IMR-90 (cell line): ENCODE results near the gene ACADM. TPM values are rescaled to one million over a fixed set of nuclear protein-coding genes. Genes with fewer than 3 reads are reported as not detected.

Experiments used
- ATAC-seq: fragments of 200-7000 bp; cut with Tn5 transposase; 2 replicates; pipeline ENCODE4 v1.9.1; 2020; ENCODE audit warnings: low read depth, mild to moderate bottlenecking, moderate library complexity
- BruUV-seq: library from RNA; stranded (reverse); fragments of 400-500 nt; replicated peaks from 2 replicates; lab custom pipeline; 2021; lab: Mats Ljungman, UMichigan
- CTCF ChIA-PET: fragments of 300-600 bp; formaldehyde crosslinking; extraction: SDS; loops from one replicate; lab custom pipeline; 2021; ENCODE audit warnings: antibody characterized with exemption; lab: Yijun Ruan, JAX
- POLR2A ChIA-PET: fragments of 300-600 bp; sonication (Branson Sonifier 250); formaldehyde crosslinking; loops from one replicate; lab custom pipeline; 2022; ENCODE audit warnings: antibody characterized with exemption; ENCODE audit not compliant: unreplicated experiment; lab: Charles Lee
- DNase-seq: peaks from one replicate; pipeline ENCODE4 v3.0.0; 2013
- H2AFZ ChIP-seq: replicated peaks from 2 replicates; pipeline ENCODE3; 2013; ENCODE audit warnings: low read length, mild to moderate bottlenecking; ENCODE audit not compliant: poor library complexity
- H2AK5ac ChIP-seq: 2 replicates; pipeline ENCODE4 v1.6.1; 2013; ENCODE audit warnings: low read depth, low read length, inconsistent platforms
- H2AK9ac ChIP-seq: replicated peaks from 2 replicates; pipeline ENCODE3; 2013; ENCODE audit warnings: mild to moderate bottlenecking, low read depth, low read length, moderate library complexity; ENCODE audit not compliant: poor library complexity
- H2BK120ac ChIP-seq: 2 replicates; pipeline ENCODE4 v1.6.1; 2013; ENCODE audit warnings: low read depth, low read length, inconsistent platforms
- H2BK15ac ChIP-seq: 3 replicates; pipeline ENCODE4 v1.6.1; 2013; ENCODE audit warnings: low read depth, low read length, inconsistent platforms
- H2BK20ac ChIP-seq: 2 replicates; pipeline ENCODE4 v1.6.1; 2013; ENCODE audit warnings: low read depth, mild to moderate bottlenecking, inconsistent platforms, low read length, moderate library complexity
- H2BK5ac ChIP-seq: 2 replicates; pipeline ENCODE4 v1.6.1; 2013; ENCODE audit warnings: mild to moderate bottlenecking, low read depth, low read length, inconsistent platforms; ENCODE audit not compliant: poor library complexity, severe bottlenecking
- H3K14ac ChIP-seq: replicated peaks from 2 replicates; pipeline ENCODE4 v1.6.1; 2013; ENCODE audit warnings: low read depth, low read length, inconsistent platforms
- H3K18ac ChIP-seq: 2 replicates; pipeline ENCODE4 v1.6.1; 2013; ENCODE audit warnings: low read depth, low read length, control low read depth
- H3K23ac ChIP-seq: 2 replicates; pipeline ENCODE4 v1.6.1; 2013; ENCODE audit warnings: low read depth, low read length, inconsistent platforms
- H3K27ac ChIP-seq: 2 replicates; pipeline ENCODE4 v1.5.1; 2013; ENCODE audit warnings: mild to moderate bottlenecking, control low read depth, low read length; ENCODE audit not compliant: insufficient read depth
- H3K27me3 ChIP-seq: 2 replicates; pipeline ENCODE4 v1.6.1; 2013; ENCODE audit warnings: low read length; ENCODE audit not compliant: control insufficient read depth, insufficient read depth
- H3K36me3 ChIP-seq: 2 replicates; pipeline ENCODE4 v1.6.1; 2013; ENCODE audit warnings: low read length, mixed read lengths; ENCODE audit not compliant: control insufficient read depth, insufficient read depth
- H3K4ac ChIP-seq: 2 replicates; pipeline ENCODE4 v1.6.1; 2013; ENCODE audit warnings: low read depth, low read length, inconsistent platforms
- H3K4me1 ChIP-seq: 2 replicates; pipeline ENCODE4 v1.6.1; 2013; ENCODE audit warnings: low read length, mixed read lengths; ENCODE audit not compliant: control insufficient read depth, insufficient read depth
- H3K4me2 ChIP-seq: 2 replicates; pipeline ENCODE4 v1.6.1; 2013; ENCODE audit warnings: low read depth, mild to moderate bottlenecking, control low read depth, low read length, moderate library complexity
- H3K4me3 ChIP-seq: 2 replicates; pipeline ENCODE4 v1.5.1; 2013; ENCODE audit warnings: low read depth, mild to moderate bottlenecking, control low read depth, low read length, moderate library complexity; ENCODE audit not compliant: insufficient read depth
- H3K56ac ChIP-seq: 2 replicates; pipeline ENCODE4 v1.6.1; 2013; ENCODE audit warnings: low read length, inconsistent platforms; ENCODE audit not compliant: insufficient read depth; ENCODE audit errors: extremely low read depth
- H3K79me1 ChIP-seq, 2 experiments: 2 replicates each; pipeline ENCODE4 v1.6.1; 2013; ENCODE audit warnings: low read length in 2 of 2, inconsistent platforms in 1 of 2, low read depth in 1 of 2
- H3K9ac ChIP-seq: 2 replicates; pipeline ENCODE4 v1.6.1; 2013; ENCODE audit warnings: low read depth, low read length, control low read depth
- H3K9me1 ChIP-seq: 2 replicates; pipeline ENCODE4 v1.6.1; 2013; ENCODE audit warnings: low read length, inconsistent platforms; ENCODE audit not compliant: insufficient read depth
- H3K9me3 ChIP-seq: 2 replicates; pipeline ENCODE4 v1.6.1; 2013; ENCODE audit warnings: low read length; ENCODE audit not compliant: control insufficient read depth, insufficient read depth
- H4K20me1 ChIP-seq: 2 replicates; pipeline ENCODE4 v1.6.1; 2013; ENCODE audit warnings: low read length, inconsistent platforms; ENCODE audit not compliant: insufficient read depth
- H4K5ac ChIP-seq: 2 replicates; pipeline ENCODE4 v1.6.1; 2013; ENCODE audit warnings: mild to moderate bottlenecking, low read depth, low read length, control low read depth
- H4K8ac ChIP-seq, 2 experiments: 2 replicates each; pipeline ENCODE4 v1.6.1; 2013; ENCODE audit warnings: low read depth in 2 of 2, low read length in 2 of 2, control low read depth in 1 of 2, inconsistent platforms in 1 of 2
- H4K91ac ChIP-seq: 2 replicates; pipeline ENCODE4 v1.6.1; 2013; ENCODE audit warnings: low read depth, low read length, inconsistent platforms; ENCODE audit not compliant: insufficient read depth
- CEBPB ChIP-seq: IDR thresholded peaks from 2 replicates; pipeline ENCODE4 v1.6.1; 2012; ENCODE audit warnings: low read depth, low read length, improper control_type of control experiment
- RCOR1 ChIP-seq: IDR thresholded peaks from 2 replicates; pipeline ENCODE4 v1.6.1; 2012; ENCODE audit warnings: mild to moderate bottlenecking, low read length, improper control_type of control experiment; ENCODE audit not compliant: insufficient replicate concordance
- WGBS, 2 experiments: methylation state at CpG; one replicate each; pipeline versions ENCODE4 v1.1.5 to v1.1.7; 2013; ENCODE audit warnings: missing lambda C conversion rate in 2 of 2; ENCODE audit not compliant: insufficient read length in 1 of 2; ENCODE audit errors: extremely low coverage in 2 of 2; 5-methylcytosine and 5-hydroxymethylcytosine counted together
- dilution Hi-C: fragments of 300-500 bp; cut with HindIII; formaldehyde crosslinking; loops from one replicate; pipeline ENCODE4 v1.14.3; 2018; ENCODE audit warnings: low sequenced_read_pairs; ENCODE audit not compliant: unreplicated experiment
- in situ Hi-C: fragments of 300-500 bp; cut with MboI; formaldehyde crosslinking; loops from 3 replicates; pipeline ENCODE4 v1.14.3; 2019; ENCODE audit warnings: low sequenced_read_pairs, inconsistent platforms, mixed read lengths
- intact Hi-C: fragments of 100-400 bp; cut with micrococcal nuclease; formaldehyde crosslinking; loops from 2 replicates; pipeline ENCODE4 v1.10.0; 2022
- polyA plus RNA-seq, 3 experiments: library from polyadenylated mRNA; depleted of rRNA; stranded (reverse); fragments of >200 nt; gene quantifications; 2 replicates each; pipeline ENCODE4 v1.2.3, GENCODE V29; 2012; ENCODE audit warnings: low replicate concordance in 1 of 3
- total RNA-seq: library from RNA; depleted of rRNA; stranded (reverse); fragments of >200 nt; gene quantifications from 2 replicates; pipeline ENCODE4 v1.2.3, GENCODE V29; 2012

ACADM gene
- total and polyA plus RNA-seq, 2 of the 4 experiments (the other 2 are of a cell fraction), result 8.6 to 18.5 TPM

DNA sequence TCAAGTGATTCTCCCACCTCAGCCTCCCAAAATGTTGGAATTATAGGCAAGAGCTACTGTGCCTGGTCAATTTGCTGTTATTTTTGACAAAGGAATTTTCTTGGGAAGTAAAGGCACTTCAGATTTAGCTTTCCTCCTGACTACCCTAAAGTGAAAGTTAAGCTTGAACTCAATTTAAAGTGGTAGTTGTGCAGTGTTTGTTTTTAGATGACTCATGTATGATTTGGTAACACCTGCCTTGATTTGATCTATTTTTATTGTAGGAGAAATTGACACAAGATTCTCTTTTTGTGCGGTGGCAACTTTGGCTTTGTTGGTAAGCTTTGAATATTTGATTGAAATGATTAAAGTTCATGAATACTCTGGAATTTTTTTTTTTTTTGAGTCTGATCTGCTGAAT lies 66.5 kb downstream of the ACADM start:
- H4K5ac ChIP-seq, result no peak overlapping the region
- no peak overlapping the region for H3K56ac ChIP-seq
- TF ChIP-seq RCOR1 (no peak), CEBPB (0 out of 2 replicates have a peak, but pooled peaks have one; percentile 30)
- no peak overlapping the region for H2AK5ac ChIP-seq
- no peak overlapping the region for H3K9ac ChIP-seq
- H3K4me3 ChIP-seq, result no peak overlapping the region
- in situ Hi-C loops (loop anchor here (10.0 kb wide), 1 partner anchor 284 kb away; the partner anchor contains the start of gene ST6GALNAC3), intact Hi-C loops (loop anchor here (10.0 kb wide), 1 partner anchor 526 kb away; no protein-coding TSS in a partner anchor), dilution Hi-C loops (no loop called here)
- H2BK120ac ChIP-seq, result no peak overlapping the region
- no peak overlapping the region for H3K23ac ChIP-seq
- no CpG with 5 or more reads among the region's 1 CpG for WGBS, 2 experiments
- ChIA-PET CTCF (no interaction called here), POLR2A (no interaction called here)
- H2AK9ac ChIP-seq, result no peak overlapping the region
- DNase-seq (peak; percentile 52), ATAC-seq (no peak)
- H2AFZ ChIP-seq, result no peak overlapping the region
- no peak overlapping the region for H2BK5ac ChIP-seq
- no peak overlapping the region for H3K18ac ChIP-seq
- no TSS peak for BruUV-seq
- no peaks in the 10 kb centered on the region for H3K27me3 ChIP-seq
- peak overlapping the region; percentile 34; the same call in 1 of the 2 replicates for H3K4me2 ChIP-seq
- peaks cover 65% of the 10 kb centered on the region for H4K20me1 ChIP-seq
- H3K9me1 ChIP-seq, result 0 out of 2 replicates have a peak, but pooled peaks cover 2% of the 10 kb centered on the region
- H3K27ac ChIP-seq, result no peak overlapping the region
- H3K4ac ChIP-seq, result no peak overlapping the region
- peaks cover 2% of the 10 kb centered on the region; the same call in 1 of the 2 replicates for H3K4me1 ChIP-seq
- H4K8ac ChIP-seq, result no peak overlapping the region
- peaks cover 5 to 31% of the 10 kb centered on the region in 2 experiments; a peak in 2 of 4 replicates for H3K79me1 ChIP-seq
- peaks cover 35% of the 10 kb centered on the region for H3K36me3 ChIP-seq
- no peak overlapping the region for H2BK15ac ChIP-seq
- no peak overlapping the region for H3K14ac ChIP-seq
- no peak overlapping the region for H2BK20ac ChIP-seq
- H4K91ac ChIP-seq, result no peak overlapping the region
- no peaks in the 10 kb centered on the region for H3K9me3 ChIP-seq
